ENCODE measurements around the gene IPMK.

- TF ChIP-seq CTCF (IDR thresholded peaks at IDR 0.05; ENCODE audit: insufficient read depth, low read length) (peak; percentile 34), POLR2AphosphoS5 (IDR thresholded peaks at IDR 0.05; ENCODE audit: low read depth) (no peak)
Measured at GRCh38 chr10:58152673-58153263, 114.9 kb downstream of the IPMK start.
